Myometrial cell (primary cell): ENCODE measurements around the gene DCTPP1. TPM values are rescaled to one million over a fixed set of nuclear protein-coding genes. Genes with fewer than 3 reads are reported as not detected.

ENCODE experiments used
- total RNA-seq: library from RNA; depleted of rRNA; stranded (reverse); fragments of >200 nt; gene quantifications from 2 replicates; pipeline ENCODE4 v1.2.3, GENCODE V29; 2015

Gene DCTPP1
- total RNA-seq: 31.7 and 34.7 TPM in 2 replicates

DNA sequence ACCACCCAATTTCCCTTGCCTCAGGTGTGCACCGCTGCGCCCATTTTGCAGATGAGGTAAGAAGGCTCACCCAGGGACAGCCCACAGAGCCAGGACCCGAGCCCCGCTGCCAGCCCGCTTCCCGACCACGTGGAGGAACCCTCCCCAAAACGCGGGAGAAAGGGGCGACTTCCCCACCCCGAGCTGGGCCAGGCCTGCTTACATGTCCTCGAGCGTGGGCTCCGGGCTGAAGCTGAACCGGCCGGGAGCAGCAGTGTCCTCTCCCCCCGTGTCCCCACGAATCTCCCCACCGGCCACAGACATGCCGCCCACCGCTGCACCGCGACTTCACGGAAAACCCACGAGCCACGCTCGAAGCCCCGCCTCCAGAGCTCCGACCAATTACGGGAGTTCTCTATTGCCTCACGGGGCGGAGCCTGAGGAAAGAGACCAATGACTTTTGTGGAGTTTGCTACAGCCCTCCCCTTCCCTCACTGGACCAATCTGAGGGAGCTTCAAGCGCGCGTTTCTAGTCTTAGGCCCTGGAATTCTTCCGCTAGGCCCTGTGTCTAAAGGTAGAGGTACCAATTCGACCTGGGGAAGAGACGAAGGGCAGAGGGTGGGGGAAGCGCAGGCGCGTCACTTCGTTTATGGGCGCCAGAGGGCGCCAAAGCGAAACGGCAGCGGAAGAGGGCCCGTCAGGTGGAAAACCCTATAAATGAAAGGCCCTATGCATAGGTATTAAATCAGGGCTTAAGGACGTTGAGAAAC lies at the start of gene DCTPP1:
DCTPP1 (minus strand) TSS at position 353 of the 750 bp plus-strand sequence; CDS start at position 303, 50 bp downstream.

DNA sequence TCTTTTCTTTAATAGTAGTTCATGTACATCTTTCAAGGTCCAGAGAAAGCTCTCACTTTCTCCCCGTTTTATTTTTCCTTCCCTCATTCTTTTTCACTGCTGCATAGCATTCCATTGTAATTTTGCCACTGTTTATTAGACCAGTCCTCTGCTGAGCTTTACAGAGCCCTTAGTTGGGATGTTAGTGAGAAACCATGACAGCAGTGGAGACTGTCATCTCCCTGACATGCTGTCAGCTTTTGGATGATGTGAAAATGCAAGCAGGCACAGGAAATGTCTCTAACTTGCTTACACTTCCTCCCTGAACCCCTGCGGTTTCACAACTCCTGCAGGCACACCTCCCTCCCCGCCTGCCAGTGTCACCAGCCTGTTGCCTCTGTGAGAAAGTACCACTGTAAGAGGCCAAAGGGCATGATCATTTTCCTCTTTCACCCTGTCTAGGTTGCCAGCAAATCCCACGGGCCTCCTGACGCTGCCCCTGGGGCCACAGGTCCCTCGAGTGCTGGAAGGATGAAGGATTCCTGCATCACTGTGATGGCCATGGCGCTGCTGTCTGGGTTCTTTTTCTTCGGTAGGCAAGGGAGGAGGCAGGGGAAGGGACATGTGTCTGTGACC lies 42.6 kb upstream of the DCTPP1 start, which contains the start of gene ITGAL:
ITGAL (plus strand) TSS at position 415 of the 615 bp plus-strand sequence; CDS start at position 511, 96 bp downstream.

GRCh38 chr16:30445408-30446202 lies 15.8 kb upstream of the DCTPP1 start, which contains the start of gene SEPHS2:
TSS of gene SEPHS2 (minus strand) at chr16:30445874. CDS start at chr16:30445727, 147 bp downstream.

GRCh38 chr16:30407102-30407803 lies 22.6 kb downstream of the DCTPP1 start, which contains the start of gene ZNF771:
TSS of gene ZNF771 (plus strand) at chr16:30407606. CDS start at chr16:30408054, 448 bp downstream.

GRCh38 chr16:30395155-30395991 lies 34.5 kb downstream of the DCTPP1 start, which contains the start of gene ZNF48:
TSS of gene ZNF48 (plus strand) at chr16:30395420. CDS start at chr16:30395795, 375 bp downstream.

GRCh38 chr16:30382111-30382881 lies 47.5 kb downstream of the DCTPP1 start, which contains the start of gene SEPTIN1:
TSS of gene SEPTIN1 (minus strand) at chr16:30382561. CDS start at chr16:30382542, 19 bp downstream.

DNA sequence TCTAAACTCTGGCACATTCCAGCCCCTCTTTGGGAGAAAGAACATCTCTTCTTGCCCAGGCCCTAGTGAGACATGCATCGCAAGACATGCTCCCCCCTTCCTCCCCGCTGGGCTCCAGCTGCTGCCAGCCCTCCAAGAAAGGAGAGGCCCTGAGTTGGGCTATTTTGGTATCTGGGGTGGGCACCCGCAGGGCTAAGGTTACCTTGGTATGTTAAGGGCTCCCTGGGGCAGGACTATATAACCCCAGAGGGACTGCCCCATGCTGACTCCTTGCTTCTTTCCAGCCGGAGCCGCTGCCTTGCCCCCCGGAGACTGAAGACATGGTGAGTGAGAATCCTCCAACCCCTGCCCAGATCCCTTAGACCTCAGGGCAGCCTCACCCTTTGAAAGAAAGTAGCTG lies 55.3 kb downstream of the DCTPP1 start, which contains the start of gene MYL11:
MYL11 (plus strand) TSS at position 265 of the 400 bp plus-strand sequence; CDS start at position 321, 56 bp downstream.

Other genes starting within 250 kb of the DCTPP1 start
- 4.3 and 7.2 TPM in 2 replicates for gene CORO1A, start 246.4 kb downstream of the DCTPP1 start, total RNA-seq
- gene BOLA2B, start 236.4 kb downstream of the DCTPP1 start, total RNA-seq: 316 and 413 TPM in 2 replicates
- 57.9 and 58.7 TPM in 2 replicates for gene SLX1A, start 236.2 kb downstream of the DCTPP1 start, total RNA-seq
- 1.7 and 5.0 TPM in 2 replicates for gene SULT1A3, start 230.8 kb downstream of the DCTPP1 start, total RNA-seq
- 0.18 and 0.29 TPM in 2 replicates for gene NPIPB13, start 181.6 kb downstream of the DCTPP1 start, total RNA-seq
- 49.6 and 58.5 TPM in 2 replicates for gene CD2BP2, start 74.7 kb downstream of the DCTPP1 start, total RNA-seq
- 42.7 and 45.6 TPM in 2 replicates for gene TBC1D10B, start 59.5 kb downstream of the DCTPP1 start, total RNA-seq
- gene MYL11, start 55.2 kb downstream of the DCTPP1 start, total RNA-seq: not detected in 2 replicates
- gene SEPTIN1, start 47.5 kb downstream of the DCTPP1 start, total RNA-seq: not detected in 2 replicates
- 7.2 and 9.7 TPM in 2 replicates for gene ZNF48, start 34.6 kb downstream of the DCTPP1 start, total RNA-seq
- 9.9 and 11.8 TPM in 2 replicates for gene ZNF771, start 22.4 kb downstream of the DCTPP1 start, total RNA-seq
- 16.0 and 19.0 TPM in 2 replicates for gene SEPHS2, start 15.8 kb upstream of the DCTPP1 start, total RNA-seq
- gene ITGAL, start 42.7 kb upstream of the DCTPP1 start, total RNA-seq: not detected in 2 replicates
- gene ZNF768, start 96.5 kb upstream of the DCTPP1 start, total RNA-seq: 21.9 and 29.4 TPM in 2 replicates
- 8.7 and 14.1 TPM in 2 replicates for gene ZNF747, start 104.8 kb upstream of the DCTPP1 start, total RNA-seq
- 5.5 and 6.2 TPM in 2 replicates for gene ZNF764, start 128.3 kb upstream of the DCTPP1 start, total RNA-seq
- gene ZNF688, start 141.7 kb upstream of the DCTPP1 start, total RNA-seq: 17.6 and 21.8 TPM in 2 replicates
- 3.7 and 23.6 TPM in 2 replicates for gene ZNF785, start 155.7 kb upstream of the DCTPP1 start, total RNA-seq
- 7.4 and 9.8 TPM in 2 replicates for gene ZNF689, start 180.4 kb upstream of the DCTPP1 start, total RNA-seq
- gene PRR14, start 220.9 kb upstream of the DCTPP1 start, total RNA-seq: 9.5 and 19.3 TPM in 2 replicates
- gene FBRS, start 228.4 kb upstream of the DCTPP1 start, total RNA-seq: 23.1 and 30.5 TPM in 2 replicates